SK-N-SH (cell line): ENCODE data around the gene TAX1BP1. TPM values are rescaled to one million over a fixed set of nuclear protein-coding genes. Genes with fewer than 3 reads are reported as not detected.
A peak's percentile ranks its signal among the peaks of the same experiment; 100 is the strongest.

Source experiments
- CTCF ChIA-PET: fragments of 300-600, 350-600 bp; formaldehyde crosslinking; extraction: SDS; loops from one replicate; lab custom pipeline; 2021; lab: Yijun Ruan, JAX
- POLR2A ChIA-PET: fragments of 350-600 bp; sonication (Branson Sonifier 250); formaldehyde crosslinking; extraction: SDS; loops from one replicate; lab custom pipeline; 2020; ENCODE audit warnings: antibody characterized with exemption, inconsistent platforms; lab: Yijun Ruan, JAX
- DNase-seq: peaks from one replicate; pipeline ENCODE4 v3.0.0; 2012
- H2AFZ ChIP-seq: fragments of 200-600 bp; sonication (generic); 2 replicates; pipeline ENCODE4 v1.8.1; 2016; ENCODE audit warnings: antibody characterized with exemption, mild to moderate bottlenecking, low read depth
- H3F3A ChIP-seq: fragments of 200-600 bp; sonication (generic); replicated peaks from 2 replicates; pipeline ENCODE3; 2016; ENCODE audit warnings: antibody characterized with exemption, mild to moderate bottlenecking; ENCODE audit not compliant: insufficient read depth
- H3K27ac ChIP-seq, 2 experiments: fragments of 200-500 bp in 1 of 2; fragments of 200-600 bp in 1 of 2; sonication (Bioruptor generic) in 1 of 2; sonication (generic), shearing (Covaris generic) in 1 of 2; 2 replicates each; pipeline versions ENCODE4 v1.5.1 to v1.6.1; 2014 to 2016; ENCODE audit warnings: low read depth in 2 of 2, inconsistent platforms in 1 of 2, low read length in 1 of 2, mild to moderate bottlenecking in 1 of 2, mixed read lengths in 1 of 2
- H3K27me3 ChIP-seq: fragments of 200-600 bp; sonication (generic), shearing (Covaris generic); 2 replicates; pipeline ENCODE4 v1.6.1; 2016; ENCODE audit warnings: mixed run types; ENCODE audit not compliant: insufficient read depth
- H3K36me3 ChIP-seq, 2 experiments: fragments of 200-500 bp in 1 of 2; fragments of 200-600 bp in 1 of 2; sonication (Bioruptor generic) in 1 of 2; sonication (generic) in 1 of 2; replicated peaks in 1 of 2; 2 replicates each; pipeline versions ENCODE3 to v1.5.1; 2014 to 2016; ENCODE audit warnings: low read length in 1 of 2, mild to moderate bottlenecking in 1 of 2; ENCODE audit not compliant: insufficient read depth in 2 of 2, control insufficient read depth in 1 of 2
- H3K4me1 ChIP-seq, 2 experiments: fragments of 200-500 bp in 1 of 2; fragments of 200-600 bp in 1 of 2; sonication (Bioruptor generic) in 1 of 2; sonication (generic), shearing (Covaris generic) in 1 of 2; 2 replicates each; pipeline versions ENCODE4 v1.5.1 to v1.6.1; 2014 to 2016; ENCODE audit warnings: low read depth in 1 of 2, low read length in 1 of 2, mixed run types in 1 of 2; ENCODE audit not compliant: insufficient read depth in 2 of 2, control insufficient read depth in 1 of 2
- H3K4me2 ChIP-seq: fragments of 200-600 bp; sonication (generic), shearing (Covaris generic); 2 replicates; pipeline ENCODE4 v1.6.1; 2017; ENCODE audit warnings: mixed run types
- H3K4me3 ChIP-seq, 2 experiments: fragments of 200-500 bp in 1 of 2; fragments of 200-600 bp in 1 of 2; sonication (Bioruptor generic) in 1 of 2; sonication (generic), shearing (Covaris generic) in 1 of 2; 2 replicates each; pipeline versions ENCODE4 v1.5.1 to v1.8.1; 2014 to 2016; ENCODE audit warnings: low read depth in 2 of 2, inconsistent platforms in 1 of 2, low read length in 1 of 2, mild to moderate bottlenecking in 1 of 2, mixed read lengths in 1 of 2, moderate library complexity in 1 of 2
- H3K79me2 ChIP-seq: fragments of 200-600 bp; sonication (generic); 2 replicates; pipeline ENCODE4 v1.8.1; 2017; ENCODE audit warnings: mild to moderate bottlenecking; ENCODE audit not compliant: insufficient read depth
- H3K9ac ChIP-seq: fragments of 200-600 bp; sonication (generic); 2 replicates; pipeline ENCODE4 v1.6.1; 2017; ENCODE audit warnings: mixed run types
- H3K9me2 ChIP-seq: fragments of 200-600 bp; sonication (generic); 2 replicates; pipeline ENCODE4 v1.6.1; 2017; ENCODE audit warnings: mixed run types
- H3K9me3 ChIP-seq: fragments of 200-600 bp; sonication (generic); 2 replicates; pipeline ENCODE4 v1.6.1; 2017; ENCODE audit warnings: mixed run types, mild to moderate bottlenecking, moderate library complexity
- H4K20me1 ChIP-seq: fragments of 200-600 bp; sonication (generic); 2 replicates; pipeline ENCODE4 v1.6.1; 2017; ENCODE audit warnings: mild to moderate bottlenecking, mixed run types; ENCODE audit not compliant: insufficient read depth
- CHD2 ChIP-seq: fragments of 150-350 bp; IDR thresholded peaks from 2 replicates; pipeline ENCODE4 v1.6.1; 2018; ENCODE audit warnings: low read length; ENCODE audit not compliant: partially characterized antibody
- ELF1 ChIP-seq: IDR thresholded peaks from 2 replicates; pipeline ENCODE4 v1.4.0; 2012
- EP300 ChIP-seq, 2 experiments: IDR thresholded peaks; 2 replicates each; pipeline versions ENCODE4 v1.4.0 to v1.6.1; 2012; ENCODE audit warnings: borderline replicate concordance in 1 of 2, low read depth in 1 of 2, low read length in 1 of 2
- EZH2phosphoT487 ChIP-seq: fragments of 200-600 bp; sonication (generic); IDR thresholded peaks from 2 replicates; pipeline ENCODE4 v1.6.1; 2017; ENCODE audit warnings: low read depth, mixed run types, mild to moderate bottlenecking, antibody characterized with exemption, moderate library complexity, borderline replicate concordance
- FOXJ3 ChIP-seq: sonication (generic); formaldehyde crosslinking; IDR thresholded peaks from 2 replicates; pipeline ENCODE4 v1.5.1; 2020; ENCODE audit warnings: mild to moderate bottlenecking, missing genetic modification reagents
- FOXM1 ChIP-seq: IDR thresholded peaks from 2 replicates; pipeline ENCODE4 v1.4.0; 2012; ENCODE audit warnings: low read depth, mild to moderate bottlenecking
- GABPA ChIP-seq: IDR thresholded peaks from 2 replicates; pipeline ENCODE4 v1.4.0; 2012; ENCODE audit warnings: low read depth, mild to moderate bottlenecking
- MXI1 ChIP-seq: IDR thresholded peaks from 2 replicates; pipeline ENCODE4 v1.6.1; 2012; ENCODE audit warnings: mild to moderate bottlenecking, low read depth, low read length, improper control_type of control experiment
- NFIC ChIP-seq: IDR thresholded peaks from 2 replicates; pipeline ENCODE4 v1.4.0; 2012; ENCODE audit warnings: borderline replicate concordance
- POLR2AphosphoS5 ChIP-seq: IDR thresholded peaks from 2 replicates; pipeline ENCODE4 v1.6.1; 2012; ENCODE audit warnings: low read depth, low read length
- RAD21 ChIP-seq: IDR thresholded peaks from 2 replicates; pipeline ENCODE4 v1.6.1; 2012; ENCODE audit warnings: mild to moderate bottlenecking, low read length
- RCOR1 ChIP-seq: fragments of 150-350 bp; IDR thresholded peaks from 2 replicates; pipeline ENCODE4 v1.6.1; 2017; ENCODE audit warnings: antibody characterized with exemption, low read length
- RXRA ChIP-seq: IDR thresholded peaks from 2 replicates; pipeline ENCODE4 v1.4.0; 2012; ENCODE audit warnings: low read depth, mild to moderate bottlenecking, borderline replicate concordance
- SIN3A ChIP-seq: IDR thresholded peaks from 2 replicates; pipeline ENCODE4 v1.6.1; 2012; ENCODE audit warnings: low read depth, mild to moderate bottlenecking, low read length, moderate library complexity, borderline replicate concordance
- TAF1 ChIP-seq: IDR thresholded peaks from 2 replicates; pipeline ENCODE4 v1.6.1; 2012; ENCODE audit warnings: low read depth, mild to moderate bottlenecking, low read length, moderate library complexity, borderline replicate concordance
- TCF12 ChIP-seq: IDR thresholded peaks from 2 replicates; pipeline ENCODE4 v1.4.0; 2012
- WGBS: methylation state at CpG from one replicate; pipeline ENCODE4 v1.1.6; 2017; ENCODE audit warnings: low lambda C conversion rate; 5-methylcytosine and 5-hydroxymethylcytosine counted together
- polyA plus RNA-seq, 3 experiments: library from polyadenylated mRNA; depleted of rRNA; stranded (reverse); fragments of >200 nt; gene quantifications; 2 replicates each; pipeline ENCODE4 v1.2.3, GENCODE V29; 2012
- TF ChIP-seq, protein P1 (sequence below): IDR thresholded peaks from 2 replicates; pipeline ENCODE4 v1.6.1; 2012; ENCODE audit warnings: mild to moderate bottlenecking, low read depth, low read length, moderate library complexity
- TF ChIP-seq, protein P2 (sequence below): IDR thresholded peaks from 2 replicates; pipeline ENCODE4 v1.4.0; 2012; ENCODE audit warnings: low read depth, borderline replicate concordance
- TF ChIP-seq, protein P3 (sequence below): fragments of 200-600 bp; sonication (generic); IDR thresholded peaks from 2 replicates; pipeline ENCODE4 v1.6.1; 2017; ENCODE audit warnings: antibody characterized with exemption, mild to moderate bottlenecking, moderate library complexity
- TF ChIP-seq, protein P4 (sequence below): fragments of 150-350 bp; IDR thresholded peaks from 2 replicates; pipeline ENCODE4 v1.6.1; 2017; ENCODE audit warnings: antibody characterized with exemption, low read length, low read depth, borderline replicate concordance
- TF ChIP-seq, protein P5 (sequence below): fragments of 150-350 bp; IDR thresholded peaks from 2 replicates; pipeline ENCODE4 v1.6.1; 2016; ENCODE audit warnings: mild to moderate bottlenecking, low read depth, low read length
- TF ChIP-seq, protein P6 (sequence below): IDR thresholded peaks from 2 replicates; pipeline ENCODE4 v1.4.0; 2012; ENCODE audit warnings: low read depth

Gene TAX1BP1
- polyA plus RNA-seq, 1 of the 3 experiments (the other 2 are of a cell fraction), result 70.3 TPM

DNA sequence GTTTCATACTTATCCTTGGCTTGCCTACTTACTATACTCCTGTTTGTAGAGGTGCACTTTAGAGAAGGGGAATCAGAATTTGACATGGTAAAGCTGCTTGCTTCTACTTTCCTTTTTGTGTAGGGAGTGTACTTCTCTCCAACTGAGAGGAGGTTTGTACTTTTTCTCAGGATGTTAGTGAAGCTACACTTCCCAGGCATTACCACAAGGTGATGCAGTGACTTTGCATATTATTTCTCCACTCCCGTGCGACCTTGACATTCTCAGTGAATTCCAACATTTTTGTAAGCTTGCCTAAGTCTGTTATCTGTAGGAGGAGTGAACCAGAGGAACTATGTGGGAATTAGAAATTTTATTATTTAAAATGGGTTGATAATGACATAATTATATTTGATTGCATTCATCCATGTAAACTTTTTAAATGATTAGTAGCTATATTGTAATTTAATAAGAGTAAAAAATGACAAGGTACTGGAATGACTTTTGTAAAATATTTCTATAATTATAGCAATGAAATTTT, 5.2 kb downstream of the TAX1BP1 start:
- Histone ChIP-seq H3K4me1 (peaks cover 15 to 29% of the 10 kb centered on the region in 2 experiments; a peak in 3 of 4 replicates), H2AFZ (no peak overlapping the region), H3K9me3 (no peaks in the 10 kb centered on the region), H3K27ac (peak overlapping the region; percentile 29 to 65), H3K27me3 (no peaks in the 10 kb centered on the region), H3K36me3 (peaks cover 18 to 23% of the 10 kb centered on the region in 2 experiments), H3F3A (peaks cover 22% of the 10 kb centered on the region), H3K9ac (peak overlapping the region; percentile 9; the same call in 1 of the 2 replicates), H4K20me1 (peaks cover 75% of the 10 kb centered on the region), H3K4me3 (no peak overlapping the region; a peak in 1 of 4 replicates), H3K9me2 (no peaks in the 10 kb centered on the region), H3K79me2 (peaks cover 96% of the 10 kb centered on the region), H3K4me2 (peak overlapping the region; percentile 46)
- POLR2A ChIA-PET, result no interaction called here
- 9% methylated on average over 2 of the region's 2 CpGs for WGBS
- CTCF ChIA-PET, result interaction anchor here (0.6 to 2.9 kb wide), 49 partner anchors 10 to 583 kb away, joined by 3 to 37 read pairs (median 4); partner anchors contain the start of gene HIBADH
- DNase-seq, result peak; percentile 58
- peak; percentile 23 for TF ChIP-seq CHD2
- TF ChIP-seq, protein P1, sequence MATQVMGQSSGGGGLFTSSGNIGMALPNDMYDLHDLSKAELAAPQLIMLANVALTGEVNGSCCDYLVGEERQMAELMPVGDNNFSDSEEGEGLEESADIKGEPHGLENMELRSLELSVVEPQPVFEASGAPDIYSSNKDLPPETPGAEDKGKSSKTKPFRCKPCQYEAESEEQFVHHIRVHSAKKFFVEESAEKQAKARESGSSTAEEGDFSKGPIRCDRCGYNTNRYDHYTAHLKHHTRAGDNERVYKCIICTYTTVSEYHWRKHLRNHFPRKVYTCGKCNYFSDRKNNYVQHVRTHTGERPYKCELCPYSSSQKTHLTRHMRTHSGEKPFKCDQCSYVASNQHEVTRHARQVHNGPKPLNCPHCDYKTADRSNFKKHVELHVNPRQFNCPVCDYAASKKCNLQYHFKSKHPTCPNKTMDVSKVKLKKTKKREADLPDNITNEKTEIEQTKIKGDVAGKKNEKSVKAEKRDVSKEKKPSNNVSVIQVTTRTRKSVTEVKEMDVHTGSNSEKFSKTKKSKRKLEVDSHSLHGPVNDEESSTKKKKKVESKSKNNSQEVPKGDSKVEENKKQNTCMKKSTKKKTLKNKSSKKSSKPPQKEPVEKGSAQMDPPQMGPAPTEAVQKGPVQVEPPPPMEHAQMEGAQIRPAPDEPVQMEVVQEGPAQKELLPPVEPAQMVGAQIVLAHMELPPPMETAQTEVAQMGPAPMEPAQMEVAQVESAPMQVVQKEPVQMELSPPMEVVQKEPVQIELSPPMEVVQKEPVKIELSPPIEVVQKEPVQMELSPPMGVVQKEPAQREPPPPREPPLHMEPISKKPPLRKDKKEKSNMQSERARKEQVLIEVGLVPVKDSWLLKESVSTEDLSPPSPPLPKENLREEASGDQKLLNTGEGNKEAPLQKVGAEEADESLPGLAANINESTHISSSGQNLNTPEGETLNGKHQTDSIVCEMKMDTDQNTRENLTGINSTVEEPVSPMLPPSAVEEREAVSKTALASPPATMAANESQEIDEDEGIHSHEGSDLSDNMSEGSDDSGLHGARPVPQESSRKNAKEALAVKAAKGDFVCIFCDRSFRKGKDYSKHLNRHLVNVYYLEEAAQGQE, result no peak
- no peak for TF ChIP-seq EZH2phosphoT487
- TF ChIP-seq RCOR1, result peak; percentile 44; the same call in 1 of the 2 replicates
- 0 out of 2 replicates have a peak, but pooled peaks have one; percentile 24 for TF ChIP-seq MXI1
- TF ChIP-seq EP300 (IDR thresholded peaks at IDR 0.05; ENCODE audit: borderline replicate concordance in 1 of 2, low read depth in 1 of 2, low read length in 1 of 2), result no peak
- TF ChIP-seq, protein P2, sequence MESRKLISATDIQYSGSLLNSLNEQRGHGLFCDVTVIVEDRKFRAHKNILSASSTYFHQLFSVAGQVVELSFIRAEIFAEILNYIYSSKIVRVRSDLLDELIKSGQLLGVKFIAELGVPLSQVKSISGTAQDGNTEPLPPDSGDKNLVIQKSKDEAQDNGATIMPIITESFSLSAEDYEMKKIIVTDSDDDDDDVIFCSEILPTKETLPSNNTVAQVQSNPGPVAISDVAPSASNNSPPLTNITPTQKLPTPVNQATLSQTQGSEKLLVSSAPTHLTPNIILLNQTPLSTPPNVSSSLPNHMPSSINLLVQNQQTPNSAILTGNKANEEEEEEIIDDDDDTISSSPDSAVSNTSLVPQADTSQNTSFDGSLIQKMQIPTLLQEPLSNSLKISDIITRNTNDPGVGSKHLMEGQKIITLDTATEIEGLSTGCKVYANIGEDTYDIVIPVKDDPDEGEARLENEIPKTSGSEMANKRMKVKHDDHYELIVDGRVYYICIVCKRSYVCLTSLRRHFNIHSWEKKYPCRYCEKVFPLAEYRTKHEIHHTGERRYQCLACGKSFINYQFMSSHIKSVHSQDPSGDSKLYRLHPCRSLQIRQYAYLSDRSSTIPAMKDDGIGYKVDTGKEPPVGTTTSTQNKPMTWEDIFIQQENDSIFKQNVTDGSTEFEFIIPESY, result no peak
- no peak for TF ChIP-seq RXRA
- no peak for TF ChIP-seq TAF1
- no peak for TF ChIP-seq ELF1
- TF ChIP-seq, protein P3, sequence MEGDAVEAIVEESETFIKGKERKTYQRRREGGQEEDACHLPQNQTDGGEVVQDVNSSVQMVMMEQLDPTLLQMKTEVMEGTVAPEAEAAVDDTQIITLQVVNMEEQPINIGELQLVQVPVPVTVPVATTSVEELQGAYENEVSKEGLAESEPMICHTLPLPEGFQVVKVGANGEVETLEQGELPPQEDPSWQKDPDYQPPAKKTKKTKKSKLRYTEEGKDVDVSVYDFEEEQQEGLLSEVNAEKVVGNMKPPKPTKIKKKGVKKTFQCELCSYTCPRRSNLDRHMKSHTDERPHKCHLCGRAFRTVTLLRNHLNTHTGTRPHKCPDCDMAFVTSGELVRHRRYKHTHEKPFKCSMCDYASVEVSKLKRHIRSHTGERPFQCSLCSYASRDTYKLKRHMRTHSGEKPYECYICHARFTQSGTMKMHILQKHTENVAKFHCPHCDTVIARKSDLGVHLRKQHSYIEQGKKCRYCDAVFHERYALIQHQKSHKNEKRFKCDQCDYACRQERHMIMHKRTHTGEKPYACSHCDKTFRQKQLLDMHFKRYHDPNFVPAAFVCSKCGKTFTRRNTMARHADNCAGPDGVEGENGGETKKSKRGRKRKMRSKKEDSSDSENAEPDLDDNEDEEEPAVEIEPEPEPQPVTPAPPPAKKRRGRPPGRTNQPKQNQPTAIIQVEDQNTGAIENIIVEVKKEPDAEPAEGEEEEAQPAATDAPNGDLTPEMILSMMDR, result peak; percentile 89
- peak; percentile 54; the same call in 1 of the 2 replicates for TF ChIP-seq SIN3A
- peak; percentile 87 for TF ChIP-seq RAD21
- TF ChIP-seq TCF12, result 0 out of 2 replicates have a peak, but pooled peaks have one; percentile 7
- TF ChIP-seq NFIC, result no peak
- TF ChIP-seq, protein P4, sequence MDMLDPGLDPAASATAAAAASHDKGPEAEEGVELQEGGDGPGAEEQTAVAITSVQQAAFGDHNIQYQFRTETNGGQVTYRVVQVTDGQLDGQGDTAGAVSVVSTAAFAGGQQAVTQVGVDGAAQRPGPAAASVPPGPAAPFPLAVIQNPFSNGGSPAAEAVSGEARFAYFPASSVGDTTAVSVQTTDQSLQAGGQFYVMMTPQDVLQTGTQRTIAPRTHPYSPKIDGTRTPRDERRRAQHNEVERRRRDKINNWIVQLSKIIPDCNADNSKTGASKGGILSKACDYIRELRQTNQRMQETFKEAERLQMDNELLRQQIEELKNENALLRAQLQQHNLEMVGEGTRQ, result no peak
- TF ChIP-seq, protein P5, sequence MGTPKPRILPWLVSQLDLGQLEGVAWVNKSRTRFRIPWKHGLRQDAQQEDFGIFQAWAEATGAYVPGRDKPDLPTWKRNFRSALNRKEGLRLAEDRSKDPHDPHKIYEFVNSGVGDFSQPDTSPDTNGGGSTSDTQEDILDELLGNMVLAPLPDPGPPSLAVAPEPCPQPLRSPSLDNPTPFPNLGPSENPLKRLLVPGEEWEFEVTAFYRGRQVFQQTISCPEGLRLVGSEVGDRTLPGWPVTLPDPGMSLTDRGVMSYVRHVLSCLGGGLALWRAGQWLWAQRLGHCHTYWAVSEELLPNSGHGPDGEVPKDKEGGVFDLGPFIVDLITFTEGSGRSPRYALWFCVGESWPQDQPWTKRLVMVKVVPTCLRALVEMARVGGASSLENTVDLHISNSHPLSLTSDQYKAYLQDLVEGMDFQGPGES, result no peak
- TF ChIP-seq FOXJ3 (CRISPR knock-in tag), result no peak
- no peak for TF ChIP-seq POLR2AphosphoS5
- TF ChIP-seq FOXM1, result no peak
- no peak for TF ChIP-seq GABPA
- TF ChIP-seq, protein P6, sequence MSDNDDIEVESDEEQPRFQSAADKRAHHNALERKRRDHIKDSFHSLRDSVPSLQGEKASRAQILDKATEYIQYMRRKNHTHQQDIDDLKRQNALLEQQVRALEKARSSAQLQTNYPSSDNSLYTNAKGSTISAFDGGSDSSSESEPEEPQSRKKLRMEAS, result peak; percentile 53; the same call in 1 of the 2 replicates
